ENCODE measurements around the gene BRD9. TPM values are rescaled to one million over a fixed set of nuclear protein-coding genes. Genes with fewer than 3 reads are reported as not detected.
A peak's percentile ranks its signal among the peaks of the same experiment; 100 is the strongest.

Gene BRD9
- polyA plus RNA-seq, 1 donor (not counting 4 experiments of a cell fraction or from before 2014, with no cell fraction given), result 10.1 TPM

GRCh38 chr5:910769-911160 is 18.2 kb upstream of the BRD9 start:
- H3K9me3 ChIP-seq (ENCODE audit: control insufficient read depth, low read depth, low read length), result no peaks in the 10 kb centered on the region
- peaks cover 3 to 30% of the 10 kb centered on the region in 2 experiments for H3K36me3 ChIP-seq (ENCODE audit: control insufficient read depth in 2 of 2, extremely low read depth in 1 of 2, insufficient read depth in 2 of 2, low read length in 2 of 2)
- H3K27me3 ChIP-seq (ENCODE audit: control insufficient read depth, extremely low read depth, insufficient read depth, low read length), result no peaks in the 10 kb centered on the region
- no peak for TF ChIP-seq CTCF (optimal IDR thresholded peaks at IDR 0.05 in 1 of 3, IDR thresholded peaks at IDR 0.05 in 1 of 3, conservative IDR thresholded peaks at IDR 0.05 in 1 of 3; ENCODE audit: extremely low read depth in 1 of 3, insufficient read depth in 2 of 3, low read length in 3 of 3)
- no peak for TF ChIP-seq EZH2 (IDR thresholded peaks at IDR 0.05; ENCODE audit: low read length)
- no peak overlapping the region for H3K4me3 ChIP-seq (ENCODE audit: control insufficient read depth in 2 of 3, extremely low read depth in 1 of 3, insufficient read depth in 2 of 3, low read depth in 1 of 3, low read length in 3 of 3)
- no peak overlapping the region for H2AFZ ChIP-seq (ENCODE audit: control insufficient read depth, low read length)
- no peak overlapping the region for H3K9ac ChIP-seq (ENCODE audit: control insufficient read depth, extremely low read depth, insufficient read depth, low read length)
- H3K9me1 ChIP-seq (ENCODE audit: control insufficient read depth, extremely low read depth, insufficient read depth, low read length), result no peaks in the 10 kb centered on the region
- peak overlapping the region; percentile 36 for H3K27ac ChIP-seq (ENCODE audit: control insufficient read depth, insufficient read depth, low read length)
- dilution Hi-C loops (cut with MboI; ENCODE audit: extremely low pct_ligation_motif_present, low sequenced_read_pairs), result no loop called here
- H3K79me2 ChIP-seq (ENCODE audit: control insufficient read depth, insufficient read depth, low read length), result no peaks in the 10 kb centered on the region
- no peak overlapping the region for H3K4me2 ChIP-seq (ENCODE audit: control insufficient read depth, extremely low read depth, insufficient read depth, low read depth, low read length)
- DNase-seq (ENCODE audit: low read depth, low spot score) (no peak), FAIRE-seq (no peak)
- H4K20me1 ChIP-seq (ENCODE audit: control insufficient read depth, extremely low read depth, insufficient read depth, low read length), result peaks cover 3% of the 10 kb centered on the region
- peaks cover 23% of the 10 kb centered on the region for H3K4me1 ChIP-seq (ENCODE audit: control insufficient read depth, extremely low read depth, insufficient read depth, low read length)

GRCh38 chr5:909994-910768 is 17.6 kb upstream of the BRD9 start:
- Histone ChIP-seq H3K4me3 (ENCODE audit: control insufficient read depth in 2 of 3, extremely low read depth in 1 of 3, insufficient read depth in 2 of 3, low read depth in 1 of 3, low read length in 3 of 3) (no peak overlapping the region), H3K27ac (ENCODE audit: control insufficient read depth, insufficient read depth, low read length) (no peak overlapping the region), H3K79me2 (ENCODE audit: control insufficient read depth, insufficient read depth, low read length) (no peaks in the 10 kb centered on the region), H4K20me1 (ENCODE audit: control insufficient read depth, extremely low read depth, insufficient read depth, low read length) (peaks cover 3% of the 10 kb centered on the region), H3K9me3 (ENCODE audit: control insufficient read depth, low read depth, low read length) (no peaks in the 10 kb centered on the region), H3K36me3 (ENCODE audit: control insufficient read depth in 2 of 2, extremely low read depth in 1 of 2, insufficient read depth in 2 of 2, low read length in 2 of 2) (peaks cover 3 to 27% of the 10 kb centered on the region in 2 experiments), H3K27me3 (ENCODE audit: control insufficient read depth, extremely low read depth, insufficient read depth, low read length) (no peaks in the 10 kb centered on the region), H3K4me1 (ENCODE audit: control insufficient read depth, extremely low read depth, insufficient read depth, low read length) (peaks cover 23% of the 10 kb centered on the region), H3K4me2 (ENCODE audit: control insufficient read depth, extremely low read depth, insufficient read depth, low read depth, low read length) (no peak overlapping the region), H2AFZ (ENCODE audit: control insufficient read depth, low read length) (no peak overlapping the region), H3K9ac (ENCODE audit: control insufficient read depth, extremely low read depth, insufficient read depth, low read length) (no peak overlapping the region), H3K9me1 (ENCODE audit: control insufficient read depth, extremely low read depth, insufficient read depth, low read length) (no peaks in the 10 kb centered on the region)
- no peak for TF ChIP-seq EZH2 (IDR thresholded peaks at IDR 0.05; ENCODE audit: low read length)
- TF ChIP-seq CTCF (optimal IDR thresholded peaks at IDR 0.05 in 1 of 3, IDR thresholded peaks at IDR 0.05 in 1 of 3, conservative IDR thresholded peaks at IDR 0.05 in 1 of 3; ENCODE audit: extremely low read depth in 1 of 3, insufficient read depth in 2 of 3, low read length in 3 of 3), result no peak
- DNase-seq (ENCODE audit: low read depth, low spot score) (no peak), FAIRE-seq (no peak)
- dilution Hi-C loops (cut with MboI; ENCODE audit: extremely low pct_ligation_motif_present, low sequenced_read_pairs), result no loop called here
